Osteocyte (in vitro differentiated cells): ENCODE measurements around the gene MRPL51. TPM values are rescaled to one million over a fixed set of nuclear protein-coding genes. Genes with fewer than 3 reads are reported as not detected.

Experiments
- DNase-seq: peaks from one replicate; pipeline ENCODE4 v3.0.0; 2021; ENCODE audit warnings: mixed read lengths; ENCODE audit not compliant: unreplicated experiment; ENCODE audit errors: extremely low spot score
- H3K27ac Mint-ChIP-seq: one replicate; pipeline ENCODE4 v1.8.0; 2021; ENCODE audit warnings: mild to moderate bottlenecking, mixed read lengths; ENCODE audit not compliant: unreplicated experiment
- H3K27me3 Mint-ChIP-seq: one replicate; pipeline ENCODE4 v1.8.0; 2021; ENCODE audit warnings: mixed read lengths; ENCODE audit not compliant: unreplicated experiment
- H3K36me3 Mint-ChIP-seq: one replicate; pipeline ENCODE4 v1.8.0; 2021; ENCODE audit warnings: mixed read lengths; ENCODE audit not compliant: unreplicated experiment
- H3K4me1 Mint-ChIP-seq: one replicate; pipeline ENCODE4 v1.8.0; 2021; ENCODE audit warnings: mixed read lengths; ENCODE audit not compliant: unreplicated experiment
- H3K4me3 Mint-ChIP-seq: one replicate; pipeline ENCODE4 v1.8.0; 2021; ENCODE audit warnings: mild to moderate bottlenecking, moderate library complexity, mixed read lengths; ENCODE audit not compliant: unreplicated experiment
- H3K9me3 Mint-ChIP-seq: one replicate; pipeline ENCODE4 v1.8.0; 2021; ENCODE audit warnings: mixed read lengths; ENCODE audit not compliant: unreplicated experiment
- total RNA-seq: library from RNA; stranded (reverse); gene quantifications from 2 replicates; pipeline ENCODE4 v1.2.1, GENCODE V29; 2021
- TF ChIP-seq, protein P1 (sequence below): fragments of 200-600 bp; sonication (generic); IDR thresholded peaks from 2 replicates; pipeline ENCODE4 v1.5.0; 2021; ENCODE audit warnings: antibody characterized with exemption, mild to moderate bottlenecking, moderate library complexity

The MRPL51 gene
- total RNA-seq, 1 donor from 2014 or later: 172 TPM

DNA sequence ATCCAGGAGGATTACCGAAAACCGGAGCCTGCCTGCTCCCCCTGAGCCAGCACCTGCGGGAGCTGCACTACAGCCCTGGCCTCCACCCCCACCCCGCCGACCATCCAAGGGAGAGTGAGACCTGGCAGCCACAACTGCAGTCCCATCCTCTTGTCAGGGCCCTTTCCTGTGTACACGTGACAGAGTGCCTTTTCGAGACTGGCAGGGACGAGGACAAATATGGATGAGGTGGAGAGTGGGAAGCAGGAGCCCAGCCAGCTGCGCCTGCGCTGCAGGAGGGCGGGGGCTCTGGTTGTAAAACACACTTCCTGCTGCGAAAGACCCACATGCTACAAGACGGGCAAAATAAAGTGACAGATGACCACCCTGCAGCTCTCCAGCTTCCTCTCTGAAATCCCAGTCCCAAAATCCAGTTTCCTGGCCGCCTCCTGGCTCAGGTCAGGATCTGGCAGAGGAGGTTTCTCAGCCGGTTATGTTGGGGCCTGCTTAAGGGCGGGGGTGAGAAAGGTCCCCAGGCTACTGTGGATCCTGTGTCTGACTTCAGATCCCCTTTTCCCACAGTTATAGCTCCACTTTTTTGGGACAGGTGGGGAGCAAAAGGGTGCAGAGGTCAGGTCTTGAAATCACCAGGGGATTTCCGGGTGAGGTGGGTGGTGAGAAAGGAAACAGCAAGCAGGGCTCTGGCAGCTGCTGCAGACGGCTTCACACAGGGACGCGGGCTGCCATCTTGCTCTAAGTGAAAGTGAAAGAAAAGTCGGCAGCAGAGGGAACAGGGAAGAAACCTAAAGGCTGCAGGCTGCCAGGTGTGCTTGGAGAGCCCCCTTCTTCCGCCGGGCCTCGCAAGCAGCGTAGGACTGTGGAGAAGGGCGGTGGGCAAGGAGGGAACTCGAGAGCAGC is 41.5 kb downstream of the MRPL51 start, which contains the start of gene TAPBPL:
TSS of gene TAPBPL (plus strand) at position 695 of the 897 bp plus-strand sequence. CDS start 207 bp downstream, outside the sequence.
- peak within 1 kb of the TSS; percentile 99 for H3K27ac Mint-ChIP-seq

DNA sequence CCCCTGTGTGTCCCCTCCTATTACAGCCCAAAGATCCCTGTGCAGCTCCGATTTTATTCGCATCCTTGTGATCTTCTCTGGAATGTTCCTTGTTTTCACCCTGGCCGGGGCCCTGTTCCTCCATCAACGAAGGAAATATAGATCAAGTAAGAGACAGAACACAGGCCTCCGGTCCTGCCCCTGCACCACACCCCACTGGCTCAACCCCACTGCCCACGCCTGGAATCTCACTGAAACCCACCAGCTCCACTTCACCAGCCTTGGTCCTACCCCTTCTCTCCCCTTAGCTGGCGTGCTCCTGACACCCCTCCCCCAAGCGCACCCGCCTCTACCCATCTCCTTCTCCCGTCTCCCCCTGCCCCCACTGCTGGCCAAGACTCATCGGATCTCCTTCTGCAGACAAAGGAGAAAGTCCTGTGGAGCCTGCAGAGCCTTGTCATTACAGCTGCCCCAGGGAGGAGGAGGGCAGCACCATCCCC is 42.2 kb downstream of the MRPL51 start:
- Mint-ChIP-seq H3K4me3 (peak overlapping the region; percentile 85), H3K27me3 (no peaks in the 10 kb centered on the region), H3K4me1 (peaks cover 29% of the 10 kb centered on the region), H3K27ac (peak overlapping the region; percentile 99), H3K9me3 (no peaks in the 10 kb centered on the region), H3K36me3 (peaks cover 9% of the 10 kb centered on the region)
- no peak for DNase-seq
- TF ChIP-seq, protein P1, sequence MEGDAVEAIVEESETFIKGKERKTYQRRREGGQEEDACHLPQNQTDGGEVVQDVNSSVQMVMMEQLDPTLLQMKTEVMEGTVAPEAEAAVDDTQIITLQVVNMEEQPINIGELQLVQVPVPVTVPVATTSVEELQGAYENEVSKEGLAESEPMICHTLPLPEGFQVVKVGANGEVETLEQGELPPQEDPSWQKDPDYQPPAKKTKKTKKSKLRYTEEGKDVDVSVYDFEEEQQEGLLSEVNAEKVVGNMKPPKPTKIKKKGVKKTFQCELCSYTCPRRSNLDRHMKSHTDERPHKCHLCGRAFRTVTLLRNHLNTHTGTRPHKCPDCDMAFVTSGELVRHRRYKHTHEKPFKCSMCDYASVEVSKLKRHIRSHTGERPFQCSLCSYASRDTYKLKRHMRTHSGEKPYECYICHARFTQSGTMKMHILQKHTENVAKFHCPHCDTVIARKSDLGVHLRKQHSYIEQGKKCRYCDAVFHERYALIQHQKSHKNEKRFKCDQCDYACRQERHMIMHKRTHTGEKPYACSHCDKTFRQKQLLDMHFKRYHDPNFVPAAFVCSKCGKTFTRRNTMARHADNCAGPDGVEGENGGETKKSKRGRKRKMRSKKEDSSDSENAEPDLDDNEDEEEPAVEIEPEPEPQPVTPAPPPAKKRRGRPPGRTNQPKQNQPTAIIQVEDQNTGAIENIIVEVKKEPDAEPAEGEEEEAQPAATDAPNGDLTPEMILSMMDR: no peak

More for the DNA sequence above, 41.5 kb downstream of the MRPL51 start, which contains the start of gene TAPBPL:
- no peaks in the 10 kb centered on the region for H3K9me3 Mint-ChIP-seq
- no peaks in the 10 kb centered on the region for H3K27me3 Mint-ChIP-seq
- TF ChIP-seq, protein P1: no peak
- H3K4me3 Mint-ChIP-seq: peak within 1 kb of the TSS; percentile 85
- H3K36me3 Mint-ChIP-seq: peaks cover 9% of the 10 kb centered on the region
- DNase-seq: no peak
- H3K4me1 Mint-ChIP-seq: peaks cover 29% of the 10 kb centered on the region

DNA sequence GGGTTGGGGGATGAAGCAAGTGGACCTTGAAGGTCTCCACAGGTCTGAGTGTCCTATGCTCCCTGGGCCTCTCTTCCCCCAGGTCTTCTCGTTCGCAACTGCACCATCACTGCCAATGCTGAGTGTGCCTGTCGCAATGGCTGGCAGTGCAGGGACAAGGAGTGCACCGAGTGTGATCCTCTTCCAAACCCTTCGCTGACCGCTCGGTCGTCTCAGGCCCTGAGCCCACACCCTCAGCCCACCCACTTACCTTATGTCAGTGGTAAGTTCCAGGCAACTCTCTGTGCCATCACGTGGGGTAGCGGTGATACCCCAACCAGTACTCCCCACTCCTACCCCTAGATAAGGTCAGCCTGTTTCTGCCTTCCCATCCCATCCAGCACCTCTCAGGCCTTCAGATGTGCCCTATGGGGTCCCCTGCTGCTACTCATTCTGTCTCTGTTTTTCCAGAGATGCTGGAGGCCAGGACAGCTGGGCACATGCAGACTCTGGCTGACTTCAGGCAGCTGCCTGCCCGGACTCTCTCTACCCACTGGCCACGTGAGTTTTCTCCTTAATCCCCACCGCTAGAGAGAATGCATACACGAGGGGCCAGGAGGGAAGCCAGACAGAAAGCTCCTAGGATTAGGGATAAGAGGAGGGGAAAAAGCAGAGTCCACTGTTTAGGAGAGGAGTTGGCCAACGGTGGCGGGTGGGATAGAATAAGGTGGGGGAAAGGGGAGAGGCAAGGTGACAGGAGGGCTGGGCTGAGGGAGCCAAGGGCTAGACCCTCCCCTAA is 42.8 kb downstream of the MRPL51 start:
- TF ChIP-seq, protein P1: no peak
- H3K4me1 Mint-ChIP-seq: peaks cover 29% of the 10 kb centered on the region
- H3K27me3 Mint-ChIP-seq: no peaks in the 10 kb centered on the region
- H3K9me3 Mint-ChIP-seq: no peaks in the 10 kb centered on the region
- peaks cover 9% of the 10 kb centered on the region for H3K36me3 Mint-ChIP-seq
- H3K27ac Mint-ChIP-seq: peak overlapping the region; percentile 99
- H3K4me3 Mint-ChIP-seq: peak overlapping the region; percentile 85
- DNase-seq: no peak

DNA sequence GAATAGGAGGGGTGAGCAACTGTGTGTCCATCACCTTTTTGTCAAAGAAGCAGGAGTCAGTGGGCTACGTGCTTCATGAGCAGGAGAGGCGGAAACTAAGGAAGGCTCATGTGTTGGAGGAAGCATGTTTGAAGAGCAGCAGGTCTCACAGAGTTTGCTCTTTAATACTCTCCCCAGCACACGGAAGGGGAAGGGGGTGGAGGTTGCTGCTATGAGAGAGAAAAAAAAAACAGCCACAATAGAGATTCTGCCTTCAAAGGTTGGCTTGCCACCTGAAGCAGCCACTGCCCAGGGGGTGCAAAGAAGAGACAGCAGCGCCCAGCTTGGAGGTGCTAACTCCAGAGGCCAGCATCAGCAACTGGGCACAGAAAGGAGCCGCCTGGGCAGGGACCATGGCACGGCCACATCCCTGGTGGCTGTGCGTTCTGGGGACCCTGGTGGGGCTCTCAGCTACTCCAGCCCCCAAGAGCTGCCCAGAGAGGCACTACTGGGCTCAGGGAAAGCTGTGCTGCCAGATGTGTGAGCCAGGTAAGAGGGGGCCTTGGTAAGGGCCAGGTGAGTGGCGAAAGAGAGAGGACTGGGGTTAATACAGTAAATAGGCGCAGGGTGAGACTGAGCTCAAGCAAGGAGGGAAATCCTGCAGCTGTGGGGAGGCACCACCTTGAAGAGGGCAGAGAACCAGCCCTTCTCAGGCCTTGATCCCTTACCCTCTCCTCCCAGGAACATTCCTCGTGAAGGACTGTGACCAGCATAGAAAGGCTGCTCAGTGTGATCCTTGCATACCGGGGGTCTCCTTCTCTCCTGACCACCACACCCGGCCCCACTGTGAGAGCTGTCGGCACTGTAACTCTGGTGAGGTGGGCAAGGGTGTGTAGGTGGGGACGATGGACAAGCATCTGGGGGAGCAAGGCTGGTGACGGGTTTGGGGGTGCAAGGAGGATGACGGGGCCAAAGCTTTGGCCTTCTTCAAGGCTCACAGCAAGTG is 48.1 kb downstream of the MRPL51 start, which contains the start of gene CD27:
TSS of gene CD27 (plus strand) at position 252 of the 985 bp plus-strand sequence. CDS start at position 393, 141 bp downstream.
- Mint-ChIP-seq H3K27me3 (no peaks in the 10 kb centered on the region), H3K27ac (no peak within 1 kb of the TSS), H3K36me3 (peaks cover 6% of the 10 kb centered on the region), H3K4me3 (no peak within 1 kb of the TSS), H3K4me1 (no peaks in the 10 kb centered on the region), H3K9me3 (no peaks in the 10 kb centered on the region)
- DNase-seq: no peak
- TF ChIP-seq, protein P1: no peak
